ENCODE data around the gene KLF6. TPM values are rescaled to one million over a fixed set of nuclear protein-coding genes. Genes with fewer than 3 reads are reported as not detected.

KLF6 gene
- polyA plus RNA-seq, 1 experiment: 79.0 TPM

DNA sequence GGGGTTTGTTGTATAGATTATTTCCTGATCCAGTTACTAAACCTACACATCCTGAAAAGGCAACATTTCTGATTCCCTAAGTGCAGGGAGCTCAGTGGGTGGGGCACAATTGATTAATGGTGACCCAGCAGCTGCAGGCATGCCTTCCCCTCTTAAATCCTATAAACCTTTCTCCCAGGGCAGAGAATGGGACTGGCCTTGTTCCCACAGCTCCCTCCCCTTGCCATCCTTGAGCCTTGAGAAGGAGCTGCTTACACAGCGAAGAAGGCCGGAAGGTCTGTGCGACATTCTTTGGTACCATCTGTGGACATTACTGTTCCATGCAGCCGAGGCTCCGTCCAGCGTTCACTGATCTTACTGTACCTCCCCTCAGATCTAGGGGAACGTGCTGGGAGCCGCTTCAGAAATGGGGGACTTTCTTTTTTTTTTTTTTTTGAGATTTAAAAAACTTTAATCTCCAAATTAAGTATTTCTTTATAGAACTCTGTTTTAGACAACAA lies 14.3 kb downstream of the KLF6 start:
- H3K4me3 ChIP-seq (ENCODE audit: low read depth, low read length): no peak overlapping the region
- DNase-seq (ENCODE audit: low read depth): no peak
- POLR2A ChIA-PET: no interaction called here
- H3K36me3 ChIP-seq (ENCODE audit: control insufficient read depth, insufficient read depth, low read length): no peaks in the 10 kb centered on the region
- TF ChIP-seq CTCF (IDR thresholded peaks at IDR 0.05; ENCODE audit: insufficient read depth, low read depth, low read length): no peak
- CTCF ChIA-PET: no interaction called here
- no peaks in the 10 kb centered on the region for H3K27me3 ChIP-seq (ENCODE audit: control insufficient read depth, insufficient read depth, low read length)

- CTCF ChIA-PET: no interaction called here
- no peaks in the 10 kb centered on the region for H3K36me3 ChIP-seq (ENCODE audit: control insufficient read depth, insufficient read depth, low read length)
- H3K4me3 ChIP-seq (ENCODE audit: low read depth, low read length): no peak overlapping the region
- no peaks in the 10 kb centered on the region; the same call in 1 of the 2 replicates for H3K27me3 ChIP-seq (ENCODE audit: control insufficient read depth, insufficient read depth, low read length)
- no peak for TF ChIP-seq CTCF (IDR thresholded peaks at IDR 0.05; ENCODE audit: insufficient read depth, low read depth, low read length)
- POLR2A ChIA-PET: no interaction called here
- DNase-seq (ENCODE audit: low read depth): no peak
Measured at GRCh38 chr10:3769556-3769955, 15.5 kb downstream of the KLF6 start.

DNA sequence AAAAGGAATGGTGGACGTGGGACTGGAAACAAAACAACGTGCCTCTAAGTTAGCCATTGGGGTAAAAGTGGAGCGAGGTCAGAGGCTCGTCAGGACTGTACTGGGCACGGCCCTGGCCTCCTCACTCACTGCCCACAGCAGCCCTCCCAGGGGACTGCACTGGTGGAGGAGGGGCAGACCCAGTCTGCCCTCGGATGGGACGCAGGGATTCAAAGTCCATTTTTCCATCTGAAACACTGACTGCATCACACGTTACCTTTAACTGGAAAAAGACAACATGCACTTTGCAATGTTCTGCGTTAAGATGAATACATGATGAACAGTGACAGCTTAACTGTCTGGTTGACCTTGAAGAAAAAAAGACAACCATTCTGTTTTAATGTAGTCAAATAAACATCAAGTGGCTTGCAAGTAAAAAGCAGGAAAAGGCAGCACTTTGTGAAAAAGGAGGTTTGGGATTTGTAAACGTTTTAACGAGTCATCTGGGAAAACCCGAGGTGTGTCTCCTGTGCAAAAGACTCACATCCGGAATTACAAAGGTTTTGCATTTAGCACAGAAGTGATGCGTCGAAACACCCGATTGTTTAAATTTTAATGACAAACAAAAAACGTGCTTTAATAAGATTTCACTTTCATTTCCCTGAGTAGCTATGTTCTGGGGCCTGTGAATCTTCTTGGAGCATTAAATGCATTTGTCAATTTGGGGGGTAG lies 18.8 kb downstream of the KLF6 start:
- ChIA-PET POLR2A (no interaction called here), CTCF (interaction anchor here (1.1 kb wide), 1 partner anchor 11 kb away, joined by 3 read pairs; no protein-coding TSS in a partner anchor)
- Histone ChIP-seq H3K4me3 (ENCODE audit: low read depth, low read length) (no peak overlapping the region), H3K27me3 (ENCODE audit: control insufficient read depth, insufficient read depth, low read length) (no peaks in the 10 kb centered on the region; the same call in 1 of the 2 replicates), H3K36me3 (ENCODE audit: control insufficient read depth, insufficient read depth, low read length) (no peaks in the 10 kb centered on the region)
- no peak for DNase-seq (ENCODE audit: low read depth)
- TF ChIP-seq CTCF (IDR thresholded peaks at IDR 0.05; ENCODE audit: insufficient read depth, low read depth, low read length): no peak

DNA sequence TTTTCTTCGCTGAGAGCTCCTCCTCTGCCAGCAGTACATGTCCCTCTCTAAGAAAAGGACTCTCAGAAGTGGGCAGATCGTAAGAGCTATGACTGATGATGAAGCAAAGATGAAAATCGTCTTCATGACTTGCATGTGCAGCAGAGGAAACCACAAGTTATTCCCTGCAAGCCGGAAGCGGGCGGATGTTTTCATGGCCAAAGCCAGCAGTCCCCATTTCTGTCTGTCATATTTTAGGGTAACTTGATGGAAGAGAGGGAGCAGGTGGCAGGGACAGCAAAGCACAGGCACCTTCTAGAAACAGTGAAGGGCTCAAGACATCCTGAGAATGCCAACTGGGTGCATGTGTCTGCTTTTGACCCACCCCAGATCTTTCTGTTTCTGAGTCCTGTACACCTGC lies 19.9 kb downstream of the KLF6 start:
- POLR2A ChIA-PET: no interaction called here
- Histone ChIP-seq H3K4me3 (ENCODE audit: low read depth, low read length) (no peak overlapping the region), H3K27me3 (ENCODE audit: control insufficient read depth, insufficient read depth, low read length) (no peaks in the 10 kb centered on the region; the same call in 1 of the 2 replicates), H3K36me3 (ENCODE audit: control insufficient read depth, insufficient read depth, low read length) (no peaks in the 10 kb centered on the region)
- no peak for DNase-seq (ENCODE audit: low read depth)
- CTCF ChIA-PET: interaction anchor here (1.1 to 1.3 kb wide), 2 partner anchors 10 to 313 kb away, joined by 3 read pairs; no protein-coding TSS in a partner anchor
- no peak for TF ChIP-seq CTCF (IDR thresholded peaks at IDR 0.05; ENCODE audit: insufficient read depth, low read depth, low read length)

DNA sequence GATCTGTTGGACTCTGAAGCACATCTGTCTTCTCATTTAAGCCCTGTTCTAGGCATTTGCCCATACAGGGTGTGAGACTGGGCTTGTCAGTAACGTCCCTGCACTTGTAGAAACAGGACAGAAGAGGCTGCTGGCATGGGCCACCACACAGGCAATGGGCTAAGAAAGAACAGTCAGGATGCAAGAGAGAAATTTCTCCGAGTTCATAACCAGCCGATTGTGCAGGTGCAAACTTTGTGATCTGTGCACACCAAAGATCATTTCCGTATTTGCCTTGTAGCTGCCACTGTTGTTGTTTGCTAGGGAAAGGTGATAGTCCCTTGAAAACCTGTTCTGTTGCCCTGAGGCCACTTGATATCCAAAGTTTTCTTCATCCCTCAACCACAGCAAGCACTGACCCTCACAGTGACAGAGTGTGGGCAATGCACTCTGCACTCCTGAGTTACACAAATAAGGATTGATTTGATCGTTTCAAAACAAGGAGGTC lies 20.3 kb downstream of the KLF6 start:
- ChIA-PET CTCF (interaction anchor here (0.7 to 1.3 kb wide), 3 partner anchors 10 to 567 kb away, joined by 3 read pairs; no protein-coding TSS in a partner anchor), POLR2A (no interaction called here)
- H3K36me3 ChIP-seq (ENCODE audit: control insufficient read depth, insufficient read depth, low read length): no peaks in the 10 kb centered on the region
- DNase-seq (ENCODE audit: low read depth): no peak
- no peaks in the 10 kb centered on the region; the same call in 1 of the 2 replicates for H3K27me3 ChIP-seq (ENCODE audit: control insufficient read depth, insufficient read depth, low read length)
- TF ChIP-seq CTCF (IDR thresholded peaks at IDR 0.05; ENCODE audit: insufficient read depth, low read depth, low read length): no peak
- no peak overlapping the region for H3K4me3 ChIP-seq (ENCODE audit: low read depth, low read length)
